ENCODE measurements around the gene POLR3H.

GRCh38 chr22:41518048-41518347 lies 26.3 kb downstream of the POLR3H start:
- TF ChIP-seq POLR2A (IDR thresholded peaks at IDR 0.05) (no peak), POLR2AphosphoS5 (IDR thresholded peaks at IDR 0.05) (no peak), CTCF (IDR thresholded peaks at IDR 0.05) (peak in 1 of 4 experiments; percentile 21)
